ENCODE results near the gene CCNB3.

Gene CCNB3, protein sequence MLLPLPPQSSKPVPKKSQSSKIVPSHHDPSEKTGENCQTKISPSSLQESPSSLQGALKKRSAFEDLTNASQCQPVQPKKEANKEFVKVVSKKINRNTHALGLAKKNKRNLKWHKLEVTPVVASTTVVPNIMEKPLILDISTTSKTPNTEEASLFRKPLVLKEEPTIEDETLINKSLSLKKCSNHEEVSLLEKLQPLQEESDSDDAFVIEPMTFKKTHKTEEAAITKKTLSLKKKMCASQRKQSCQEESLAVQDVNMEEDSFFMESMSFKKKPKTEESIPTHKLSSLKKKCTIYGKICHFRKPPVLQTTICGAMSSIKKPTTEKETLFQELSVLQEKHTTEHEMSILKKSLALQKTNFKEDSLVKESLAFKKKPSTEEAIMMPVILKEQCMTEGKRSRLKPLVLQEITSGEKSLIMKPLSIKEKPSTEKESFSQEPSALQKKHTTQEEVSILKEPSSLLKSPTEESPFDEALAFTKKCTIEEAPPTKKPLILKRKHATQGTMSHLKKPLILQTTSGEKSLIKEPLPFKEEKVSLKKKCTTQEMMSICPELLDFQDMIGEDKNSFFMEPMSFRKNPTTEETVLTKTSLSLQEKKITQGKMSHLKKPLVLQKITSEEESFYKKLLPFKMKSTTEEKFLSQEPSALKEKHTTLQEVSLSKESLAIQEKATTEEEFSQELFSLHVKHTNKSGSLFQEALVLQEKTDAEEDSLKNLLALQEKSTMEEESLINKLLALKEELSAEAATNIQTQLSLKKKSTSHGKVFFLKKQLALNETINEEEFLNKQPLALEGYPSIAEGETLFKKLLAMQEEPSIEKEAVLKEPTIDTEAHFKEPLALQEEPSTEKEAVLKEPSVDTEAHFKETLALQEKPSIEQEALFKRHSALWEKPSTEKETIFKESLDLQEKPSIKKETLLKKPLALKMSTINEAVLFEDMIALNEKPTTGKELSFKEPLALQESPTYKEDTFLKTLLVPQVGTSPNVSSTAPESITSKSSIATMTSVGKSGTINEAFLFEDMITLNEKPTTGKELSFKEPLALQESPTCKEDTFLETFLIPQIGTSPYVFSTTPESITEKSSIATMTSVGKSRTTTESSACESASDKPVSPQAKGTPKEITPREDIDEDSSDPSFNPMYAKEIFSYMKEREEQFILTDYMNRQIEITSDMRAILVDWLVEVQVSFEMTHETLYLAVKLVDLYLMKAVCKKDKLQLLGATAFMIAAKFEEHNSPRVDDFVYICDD (N-terminal part only)

DNA sequence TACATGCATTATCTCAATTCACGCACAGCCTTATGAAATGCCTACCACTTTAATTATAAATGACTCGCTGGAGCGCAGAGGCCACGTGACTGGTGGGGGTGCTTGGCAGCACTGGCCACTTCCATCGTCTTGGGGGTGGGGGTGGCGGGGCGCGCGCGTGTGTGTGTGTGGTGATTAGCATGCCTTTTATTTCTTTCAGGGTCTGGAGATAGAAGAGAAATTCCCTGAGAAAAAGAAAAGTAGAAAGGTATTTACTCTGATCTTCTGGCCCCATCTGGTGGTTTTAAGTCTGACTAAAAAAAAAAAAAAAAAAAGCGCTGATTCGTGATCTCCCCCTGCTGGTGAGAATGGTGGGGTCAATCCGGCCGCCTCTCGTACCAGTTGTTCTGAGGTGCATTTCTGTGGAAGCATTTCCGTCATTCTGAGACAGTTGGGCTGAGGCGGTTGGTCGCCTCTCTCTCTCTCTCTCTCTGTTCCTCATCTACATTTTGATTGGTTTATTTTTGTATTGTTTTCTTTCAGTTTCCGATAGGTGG is at the start of gene CCNB3:
CCNB3 (plus strand) TSS at position 402 of the 536 bp plus-strand sequence. CDS start 80,399 bp downstream, outside the sequence.
- peak within 1 kb of the TSS; percentile 89 for H3K4me3 Mint-ChIP-seq
- peaks cover 14% of the 10 kb centered on the region for H3K4me1 Mint-ChIP-seq
- no peaks in the 10 kb centered on the region for H3K27me3 Mint-ChIP-seq
- no peaks in the 10 kb centered on the region for H3K9me3 Mint-ChIP-seq
- H3K27ac Mint-ChIP-seq: peak within 1 kb of the TSS; percentile 97
- H3K36me3 Mint-ChIP-seq: no peaks in the 10 kb centered on the region

DNA sequence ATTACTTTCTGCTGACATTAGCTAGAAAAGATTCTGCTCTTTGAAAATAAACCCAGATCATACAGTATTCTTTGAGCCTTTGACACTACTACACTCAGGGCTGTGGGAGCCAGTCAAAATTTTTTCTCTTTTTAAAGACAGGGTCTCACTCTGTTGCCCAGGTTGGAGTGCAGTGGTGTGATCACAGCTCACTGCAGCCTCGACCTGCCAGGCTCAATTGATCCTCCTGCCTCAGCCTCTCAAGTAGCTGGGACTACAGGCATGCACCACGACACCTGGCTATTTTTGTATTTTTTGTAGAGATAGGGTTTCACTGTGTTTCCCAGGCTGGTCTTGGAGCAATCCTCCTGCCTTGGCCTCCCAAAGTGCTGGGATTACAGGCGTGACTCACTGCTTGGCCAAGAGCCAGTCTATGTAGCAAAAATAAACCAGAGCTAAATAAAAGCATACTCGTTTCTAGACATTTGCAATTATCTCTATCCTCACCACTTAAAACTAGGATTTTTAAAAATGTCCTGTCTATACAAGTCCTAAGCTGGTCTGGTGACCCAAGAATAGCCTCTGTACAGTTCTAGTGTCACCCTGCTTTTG is 46.9 kb upstream of the CCNB3 start:
- Mint-ChIP-seq H3K36me3 (no peaks in the 10 kb centered on the region), H3K4me1 (no peaks in the 10 kb centered on the region), H3K4me3 (no peak overlapping the region), H3K9me3 (no peaks in the 10 kb centered on the region), H3K27ac (no peak overlapping the region), H3K27me3 (no peaks in the 10 kb centered on the region)

DNA sequence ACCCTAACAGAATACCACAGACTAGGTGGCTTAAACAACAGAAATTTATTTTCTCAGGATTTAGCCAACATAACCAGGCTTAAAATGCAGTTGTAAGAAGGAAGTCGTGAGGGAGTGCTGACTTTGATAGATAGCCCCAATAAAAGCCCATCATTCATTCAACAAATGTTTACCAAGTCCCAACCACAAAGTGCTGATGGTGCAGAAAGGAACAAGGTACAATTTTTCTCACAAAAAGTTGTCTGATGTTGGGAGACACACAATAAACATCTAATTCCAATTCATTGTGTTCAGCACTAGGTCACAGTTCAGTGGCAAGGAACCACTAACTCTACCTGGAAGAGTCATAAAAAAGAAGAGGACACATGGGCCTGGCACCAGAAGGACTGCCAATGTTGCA is 46.0 kb upstream of the CCNB3 start:
- Mint-ChIP-seq H3K9me3 (no peaks in the 10 kb centered on the region), H3K27me3 (no peaks in the 10 kb centered on the region), H3K4me3 (no peak overlapping the region), H3K27ac (no peak overlapping the region), H3K36me3 (no peaks in the 10 kb centered on the region), H3K4me1 (no peaks in the 10 kb centered on the region)

DNA sequence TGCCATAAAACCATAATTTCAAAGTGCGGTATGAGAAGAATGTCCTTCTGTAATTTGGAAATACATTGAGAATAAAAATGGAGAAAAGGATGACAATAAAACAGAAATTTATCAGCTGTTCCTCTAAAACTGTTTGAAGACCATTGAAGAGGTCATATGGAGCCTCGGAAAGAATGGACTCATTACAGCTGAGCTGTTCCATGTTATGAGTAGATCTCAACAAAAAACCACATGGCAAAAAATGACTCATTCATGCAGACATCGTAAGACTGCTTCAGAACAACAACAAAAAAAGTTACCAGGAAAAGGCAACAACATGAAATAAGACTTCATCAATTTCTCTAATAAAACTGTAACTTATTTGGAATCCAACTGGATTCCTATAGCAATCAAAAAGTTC is 43.4 kb upstream of the CCNB3 start:
- Mint-ChIP-seq H3K36me3 (no peaks in the 10 kb centered on the region), H3K4me1 (no peaks in the 10 kb centered on the region), H3K27ac (no peak overlapping the region), H3K4me3 (no peak overlapping the region), H3K27me3 (no peaks in the 10 kb centered on the region), H3K9me3 (no peaks in the 10 kb centered on the region)

DNA sequence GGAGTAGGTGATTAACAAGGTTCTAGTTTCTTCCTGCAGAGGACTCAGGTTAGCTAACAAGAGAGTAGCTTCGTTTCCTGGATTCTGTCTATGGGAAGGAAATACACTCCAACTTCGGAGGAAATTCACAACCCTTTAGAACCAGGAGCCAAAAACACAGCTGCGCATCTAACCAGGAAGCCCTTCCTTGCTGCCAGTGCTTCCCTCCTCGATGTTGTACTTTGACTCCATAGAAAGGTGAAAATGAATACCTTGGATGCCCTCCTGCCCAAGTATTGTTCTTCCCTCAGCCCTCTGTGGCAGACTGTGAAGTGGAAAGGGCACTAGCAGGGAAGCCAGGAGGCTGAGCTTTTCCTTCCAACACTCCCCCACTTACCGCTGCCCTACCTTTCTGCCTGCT is 38.8 kb upstream of the CCNB3 start:
- H3K36me3 Mint-ChIP-seq: no peaks in the 10 kb centered on the region

DNA sequence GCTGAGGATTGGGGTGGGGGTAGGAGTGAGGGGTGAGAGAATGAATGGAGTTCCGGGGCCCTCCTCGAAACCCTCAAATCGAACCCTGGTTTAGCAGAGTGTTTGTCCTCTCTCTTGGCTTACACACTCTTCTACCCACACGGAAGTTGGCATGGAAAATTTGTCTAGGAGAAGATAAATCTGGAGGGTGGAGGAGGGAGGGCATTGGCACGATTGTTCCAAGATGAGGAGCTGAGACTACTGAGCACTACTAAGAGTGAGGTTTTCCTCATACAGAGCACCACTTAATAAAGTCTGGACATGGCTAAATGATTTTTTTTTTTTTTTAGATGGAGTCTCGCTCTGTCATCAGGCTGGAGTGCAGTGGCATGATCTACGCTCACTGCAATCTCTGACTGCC is 37.2 kb upstream of the CCNB3 start:
- Mint-ChIP-seq H3K4me3 (no peak overlapping the region), H3K9me3 (no peaks in the 10 kb centered on the region), H3K27ac (no peak overlapping the region), H3K4me1 (peaks cover 3% of the 10 kb centered on the region), H3K36me3 (no peaks in the 10 kb centered on the region), H3K27me3 (no peaks in the 10 kb centered on the region)

More for the DNA sequence above, 38.8 kb upstream of the CCNB3 start:
- H3K27ac Mint-ChIP-seq: no peak overlapping the region
- peaks cover 3% of the 10 kb centered on the region for H3K4me1 Mint-ChIP-seq
- no peak overlapping the region for H3K4me3 Mint-ChIP-seq
- no peaks in the 10 kb centered on the region for H3K27me3 Mint-ChIP-seq
- H3K9me3 Mint-ChIP-seq: no peaks in the 10 kb centered on the region

DNA sequence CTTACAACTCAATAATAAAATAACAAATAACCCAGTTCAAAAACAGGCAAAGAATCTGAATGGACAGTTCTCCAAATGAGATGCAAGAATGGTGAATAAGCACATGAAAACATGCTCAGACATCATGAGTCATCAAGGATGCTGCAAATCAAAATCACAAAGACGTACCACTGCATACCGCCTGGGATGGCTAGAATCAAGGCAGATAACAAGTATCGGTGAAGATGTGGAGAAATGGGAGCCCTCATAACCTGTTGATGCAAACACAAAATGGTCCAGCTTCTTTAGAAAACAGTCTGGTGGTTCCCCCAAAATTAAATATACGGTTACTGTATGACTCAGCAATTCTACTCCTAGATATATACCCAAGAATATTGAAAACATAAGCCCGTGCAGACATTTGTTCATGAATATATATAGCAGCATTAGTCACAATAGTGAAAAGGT is 36.3 kb upstream of the CCNB3 start:
- no peaks in the 10 kb centered on the region for H3K27me3 Mint-ChIP-seq
- H3K4me3 Mint-ChIP-seq: no peak overlapping the region
- peaks cover 3% of the 10 kb centered on the region for H3K4me1 Mint-ChIP-seq
- H3K27ac Mint-ChIP-seq: no peak overlapping the region
- H3K9me3 Mint-ChIP-seq: no peaks in the 10 kb centered on the region
- H3K36me3 Mint-ChIP-seq: no peaks in the 10 kb centered on the region

DNA sequence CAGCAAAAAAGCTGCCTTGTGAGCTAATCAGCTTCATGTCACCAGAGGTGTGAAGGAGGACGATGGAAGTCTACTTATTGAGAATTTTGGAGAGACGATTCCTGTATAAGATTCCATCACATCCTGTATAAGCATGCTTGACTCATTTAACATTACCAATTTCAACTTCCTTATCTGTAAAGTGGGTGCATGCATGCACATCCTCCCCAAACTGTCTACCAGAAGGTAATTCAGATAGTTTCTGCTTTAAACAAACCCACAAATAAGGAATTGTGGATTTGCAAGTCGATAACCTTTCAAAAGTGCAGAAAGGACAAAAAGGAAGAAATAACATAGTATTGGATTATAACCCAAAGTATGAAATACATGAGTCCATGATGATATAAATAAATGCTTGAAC is 34.8 kb upstream of the CCNB3 start:
- peaks cover 3% of the 10 kb centered on the region for H3K4me1 Mint-ChIP-seq
- H3K27ac Mint-ChIP-seq: no peak overlapping the region
- H3K4me3 Mint-ChIP-seq: no peak overlapping the region
- no peaks in the 10 kb centered on the region for H3K36me3 Mint-ChIP-seq
- H3K27me3 Mint-ChIP-seq: no peaks in the 10 kb centered on the region
- peaks cover 4% of the 10 kb centered on the region for H3K9me3 Mint-ChIP-seq

DNA sequence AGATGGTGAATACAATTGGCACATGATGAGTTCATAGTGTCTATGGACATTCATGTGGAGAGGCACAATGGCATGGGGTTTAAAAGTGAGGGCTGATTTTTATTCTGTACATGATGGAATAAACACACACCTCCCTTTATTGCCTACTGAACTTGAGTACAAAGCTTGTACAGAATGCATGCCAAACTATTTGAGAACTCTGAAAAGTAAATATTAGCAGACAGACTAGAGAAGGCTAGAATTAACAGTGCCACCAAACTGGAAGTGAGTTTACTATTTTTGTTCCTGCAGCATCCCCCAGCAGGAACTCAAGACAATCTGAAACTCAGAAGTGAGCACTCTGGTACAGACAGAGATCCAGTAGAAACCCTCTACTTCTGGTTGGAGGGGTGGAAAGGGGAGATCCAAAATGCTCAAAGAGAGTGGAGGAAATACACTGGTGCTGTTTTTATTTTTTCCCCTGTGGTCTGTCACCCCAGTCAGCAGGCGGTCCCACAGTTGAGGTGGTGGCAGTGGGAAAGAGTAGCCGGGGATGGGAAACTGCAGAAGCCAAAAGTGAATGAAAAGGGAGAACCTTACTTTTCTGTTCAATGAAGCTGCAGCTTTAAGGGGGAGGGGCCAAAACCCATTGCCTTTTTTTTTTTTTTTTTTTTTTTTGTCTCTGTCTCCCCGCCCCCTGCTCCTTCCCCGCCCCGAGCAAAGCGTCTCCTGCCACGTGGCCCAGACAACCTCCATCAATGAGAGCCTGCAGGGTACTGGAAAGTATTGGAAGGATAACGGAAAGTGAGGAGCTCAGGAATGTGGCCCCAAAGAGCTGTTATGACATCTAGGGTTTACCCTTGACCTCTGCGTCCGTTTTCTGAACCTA is 24.3 kb upstream of the CCNB3 start:
- H3K27me3 Mint-ChIP-seq: peaks cover 2% of the 10 kb centered on the region
- no peaks in the 10 kb centered on the region for H3K4me1 Mint-ChIP-seq
- no peak overlapping the region for H3K27ac Mint-ChIP-seq

DNA sequence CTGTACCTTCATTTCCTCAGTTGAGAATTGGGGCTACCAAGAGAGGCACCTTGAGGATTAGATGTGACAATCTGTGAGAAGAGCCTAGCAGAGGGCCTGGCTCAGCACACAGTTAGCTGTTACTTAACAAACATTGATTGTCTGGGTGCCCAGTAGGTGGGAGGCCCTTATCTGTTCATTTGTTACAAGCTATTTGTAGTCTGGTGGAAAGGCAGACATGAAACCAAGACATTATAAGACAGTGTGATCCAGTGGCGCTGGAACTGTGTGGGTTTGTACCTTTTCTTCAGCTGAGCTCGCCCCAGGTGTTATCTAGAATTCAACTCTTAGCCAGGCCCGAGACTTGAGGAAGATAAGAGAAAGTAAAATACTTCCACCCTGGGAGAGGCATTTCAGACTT is 20.7 kb upstream of the CCNB3 start:
- H3K4me1 Mint-ChIP-seq: no peaks in the 10 kb centered on the region
- H3K4me3 Mint-ChIP-seq: no peak overlapping the region
- no peaks in the 10 kb centered on the region for H3K27me3 Mint-ChIP-seq
- no peak overlapping the region for H3K27ac Mint-ChIP-seq
- no peaks in the 10 kb centered on the region for H3K9me3 Mint-ChIP-seq
- H3K36me3 Mint-ChIP-seq: no peaks in the 10 kb centered on the region

More for the DNA sequence above, 24.3 kb upstream of the CCNB3 start:
- no peaks in the 10 kb centered on the region for H3K9me3 Mint-ChIP-seq
- H3K4me3 Mint-ChIP-seq: no peak overlapping the region
- H3K36me3 Mint-ChIP-seq: no peaks in the 10 kb centered on the region

DNA sequence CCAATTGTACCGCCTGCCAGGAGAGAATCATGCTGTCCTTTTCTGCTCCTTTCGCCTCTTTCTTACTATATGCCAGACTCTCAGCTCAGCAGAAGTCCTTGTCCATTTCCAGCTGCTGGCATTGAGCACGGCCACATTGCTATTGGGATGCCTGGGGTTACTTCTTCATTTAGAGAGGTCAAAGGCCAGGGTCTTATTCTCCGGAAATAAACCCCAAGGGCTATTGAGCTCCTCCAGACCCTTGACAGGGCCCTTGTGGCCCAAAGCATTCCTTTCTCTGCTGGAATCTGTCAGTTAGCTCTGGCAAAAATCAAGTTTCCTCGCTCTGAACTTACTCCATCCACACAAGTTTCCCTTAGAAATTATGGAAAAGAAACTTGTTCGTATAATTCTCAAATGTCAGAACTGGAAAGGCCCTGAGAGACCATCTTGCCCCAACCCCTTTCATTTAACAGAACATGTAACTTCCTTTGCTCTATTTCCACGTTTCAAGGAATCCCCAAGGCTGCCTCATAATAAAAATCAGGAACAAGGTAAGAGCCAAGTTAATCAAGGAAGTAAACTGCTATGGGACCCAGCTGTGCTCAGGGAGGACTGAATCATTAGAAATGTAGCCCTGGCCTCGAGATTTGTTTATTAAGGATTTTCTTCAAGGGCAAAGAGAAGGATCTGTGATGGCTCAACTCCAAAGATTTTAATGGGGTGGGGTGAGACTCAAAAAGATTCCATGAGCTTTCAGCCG is 15.5 kb upstream of the CCNB3 start:
- Mint-ChIP-seq H3K27me3 (no peaks in the 10 kb centered on the region), H3K27ac (no peak overlapping the region), H3K36me3 (no peaks in the 10 kb centered on the region), H3K4me1 (no peaks in the 10 kb centered on the region), H3K9me3 (no peaks in the 10 kb centered on the region), H3K4me3 (no peak overlapping the region)

DNA sequence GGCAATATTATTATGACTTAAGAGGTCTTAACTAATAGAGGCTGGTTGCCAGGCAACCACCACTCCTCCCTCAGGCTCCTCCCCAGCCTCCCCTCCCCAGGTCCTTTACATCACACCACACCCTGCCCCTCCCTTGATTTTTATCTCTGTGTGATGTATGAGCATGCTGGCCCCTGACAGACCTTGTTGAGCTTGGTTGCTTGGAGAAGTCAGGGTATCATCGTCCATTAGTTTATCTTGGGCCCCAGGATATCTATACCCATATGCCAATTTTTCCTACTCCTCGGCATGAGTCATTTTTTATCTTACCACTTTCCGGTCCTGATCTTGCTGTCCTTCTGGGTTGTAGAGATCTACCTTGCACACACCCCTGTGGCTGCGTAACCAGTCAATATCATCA is 6.2 kb upstream of the CCNB3 start:
- H3K36me3 Mint-ChIP-seq: no peaks in the 10 kb centered on the region
- no peaks in the 10 kb centered on the region for H3K9me3 Mint-ChIP-seq
- H3K27me3 Mint-ChIP-seq: no peaks in the 10 kb centered on the region
- no peak overlapping the region for H3K4me3 Mint-ChIP-seq
- H3K4me1 Mint-ChIP-seq: peaks cover 1% of the 10 kb centered on the region
- no peak overlapping the region for H3K27ac Mint-ChIP-seq

DNA sequence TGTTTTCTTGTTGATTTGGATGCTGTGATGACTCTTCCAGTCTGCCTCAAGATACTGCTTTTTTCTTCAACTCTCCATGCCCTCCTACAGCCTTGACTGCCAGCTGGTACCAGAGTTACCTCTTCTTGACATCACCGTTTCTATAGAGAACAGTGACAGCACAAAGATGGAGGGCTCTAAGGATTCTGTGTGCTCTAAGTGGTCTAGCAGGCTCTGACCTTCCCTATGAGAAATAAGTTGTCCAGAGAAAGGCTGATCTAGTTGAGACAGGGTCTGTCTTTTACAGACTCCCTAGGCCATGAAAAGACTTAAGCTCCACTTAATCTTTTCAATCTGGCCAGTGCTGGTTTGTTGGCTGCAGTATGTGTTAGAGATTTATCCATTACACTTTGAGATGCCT is 3.7 kb upstream of the CCNB3 start, which contains the start of gene AKAP4:
AKAP4 (minus strand) TSS at position 101 of the 400 bp plus-strand sequence. CDS start 118 bp downstream, outside the sequence.
- Mint-ChIP-seq H3K4me1 (peaks cover 14% of the 10 kb centered on the region), H3K36me3 (no peaks in the 10 kb centered on the region), H3K9me3 (no peaks in the 10 kb centered on the region), H3K4me3 (no peak within 1 kb of the TSS), H3K27ac (no peak within 1 kb of the TSS), H3K27me3 (no peaks in the 10 kb centered on the region)

DNA sequence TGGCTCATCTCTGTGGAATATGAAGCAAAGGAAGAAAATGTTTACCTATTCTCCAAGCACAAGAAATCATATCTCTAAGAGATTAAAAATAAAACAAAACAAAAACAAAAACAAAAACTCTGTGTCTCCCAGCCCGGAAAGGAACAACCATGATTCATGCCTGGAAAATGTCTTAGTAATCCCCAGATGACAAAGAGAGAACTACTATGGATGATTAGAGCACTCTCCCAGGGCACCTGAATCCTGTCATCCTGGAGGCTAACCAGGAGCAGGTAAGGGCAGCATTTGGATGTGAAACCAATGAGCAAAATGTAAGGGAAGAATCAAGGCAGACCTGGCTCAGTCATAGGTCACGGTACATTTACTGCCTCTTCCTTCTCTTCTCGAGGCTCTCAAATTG is 2.0 kb upstream of the CCNB3 start:
- H3K4me1 Mint-ChIP-seq: peaks cover 14% of the 10 kb centered on the region
- no peaks in the 10 kb centered on the region for H3K27me3 Mint-ChIP-seq
- no peaks in the 10 kb centered on the region for H3K9me3 Mint-ChIP-seq
- H3K27ac Mint-ChIP-seq: no peak overlapping the region
- H3K36me3 Mint-ChIP-seq: no peaks in the 10 kb centered on the region
- H3K4me3 Mint-ChIP-seq: no peak overlapping the region

Data from activated naive CD4-positive, alpha-beta T cell treated with anti-CD3 and anti-CD28 coated beads, Interleukin-2, amount 50 U/mL, for 24 hours (primary cell).